Testis (tissue), 3 donors: ENCODE data around the gene LGALS9. TPM values are rescaled to one million over a fixed set of nuclear protein-coding genes. Genes with fewer than 3 reads are reported as not detected.
"Not testable (repeated sequence)": the region's sequence is repeated elsewhere in the genome, so short reads cannot be mapped to it uniquely, and the experiment has no call there.

ENCODE experiments used
- DNase-seq: peaks from one replicate; pipeline ENCODE4 v3.0.0-alpha.2; 2019
- H3K27ac ChIP-seq, 2 donors: fragments of 200-600 bp; sonication (generic); one replicate each; pipeline ENCODE4 v1.5.1; 2019
- H3K27me3 ChIP-seq: fragments of 200-600 bp; sonication (generic); one replicate; pipeline ENCODE4 v1.5.1; 2019
- H3K36me3 ChIP-seq: fragments of 200-600 bp; sonication (generic); one replicate; pipeline ENCODE4 v1.5.1; 2017; ENCODE audit warnings: low read depth; ENCODE audit errors: missing control alignments
- H3K4me1 ChIP-seq: fragments of 200-600 bp; sonication (generic); one replicate; pipeline ENCODE4 v1.5.1; 2019
- H3K4me3 ChIP-seq, 2 donors: fragments of 200-600 bp; sonication (generic); one replicate each; pipeline ENCODE4 v1.5.1; 2017 to 2019
- H3K9me3 ChIP-seq: fragments of 200-600 bp; sonication (generic); one replicate; pipeline ENCODE4 v1.5.1; 2017
- POLR2A ChIP-seq: fragments of 450-650 bp; IDR thresholded peaks from one replicate; pipeline ENCODE4 v1.6.1; 2017; ENCODE audit warnings: antibody characterized with exemption, mild to moderate bottlenecking, moderate library complexity
- WGBS, 2 donors: methylation state at CpG; one replicate each; pipeline ENCODE4 v1.1.5; 2018; 5-methylcytosine and 5-hydroxymethylcytosine counted together
- intact Hi-C: fragments of 100-400 bp; cut with DNase I; formaldehyde crosslinking; loops from one replicate; pipeline ENCODE4 v1.15.1; 2023; ENCODE audit warnings: low total_unique reads
- polyA plus RNA-seq: library from polyadenylated mRNA; stranded (reverse); fragments of 350-450 nt; fragmentation: Illumina TruSeq; extraction: RNeasy Lipid Tissue Mini Kit (QIAGEN cat#74804); gene quantifications from one replicate; pipeline ENCODE4 v1.2.3, GENCODE V29; 2014; ENCODE audit warnings: low read depth, low replicate concordance; ENCODE audit not compliant: insufficient read depth
- total RNA-seq, 2 donors: library from RNA; depleted of rRNA; stranded (reverse); fragments of >200 nt; gene quantifications; one replicate each; pipeline ENCODE4 v1.2.3, GENCODE V29; 2016
- TF ChIP-seq, protein P1 (sequence below), 3 experiments: fragments of 450-650 bp in 2 of 3; fragments of 200-600 bp in 1 of 3; sonication (generic) in 1 of 3; IDR thresholded peaks; one replicate each; pipeline ENCODE4 v1.5.1; 2016 to 2019; ENCODE audit warnings: antibody characterized with exemption in 3 of 3, mild to moderate bottlenecking in 2 of 3, moderate library complexity in 1 of 3

The LGALS9 gene
- total and polyA plus RNA-seq, 3 donors from 2014 or later = 7.2 to 27.5 (median 7.4) TPM

DNA sequence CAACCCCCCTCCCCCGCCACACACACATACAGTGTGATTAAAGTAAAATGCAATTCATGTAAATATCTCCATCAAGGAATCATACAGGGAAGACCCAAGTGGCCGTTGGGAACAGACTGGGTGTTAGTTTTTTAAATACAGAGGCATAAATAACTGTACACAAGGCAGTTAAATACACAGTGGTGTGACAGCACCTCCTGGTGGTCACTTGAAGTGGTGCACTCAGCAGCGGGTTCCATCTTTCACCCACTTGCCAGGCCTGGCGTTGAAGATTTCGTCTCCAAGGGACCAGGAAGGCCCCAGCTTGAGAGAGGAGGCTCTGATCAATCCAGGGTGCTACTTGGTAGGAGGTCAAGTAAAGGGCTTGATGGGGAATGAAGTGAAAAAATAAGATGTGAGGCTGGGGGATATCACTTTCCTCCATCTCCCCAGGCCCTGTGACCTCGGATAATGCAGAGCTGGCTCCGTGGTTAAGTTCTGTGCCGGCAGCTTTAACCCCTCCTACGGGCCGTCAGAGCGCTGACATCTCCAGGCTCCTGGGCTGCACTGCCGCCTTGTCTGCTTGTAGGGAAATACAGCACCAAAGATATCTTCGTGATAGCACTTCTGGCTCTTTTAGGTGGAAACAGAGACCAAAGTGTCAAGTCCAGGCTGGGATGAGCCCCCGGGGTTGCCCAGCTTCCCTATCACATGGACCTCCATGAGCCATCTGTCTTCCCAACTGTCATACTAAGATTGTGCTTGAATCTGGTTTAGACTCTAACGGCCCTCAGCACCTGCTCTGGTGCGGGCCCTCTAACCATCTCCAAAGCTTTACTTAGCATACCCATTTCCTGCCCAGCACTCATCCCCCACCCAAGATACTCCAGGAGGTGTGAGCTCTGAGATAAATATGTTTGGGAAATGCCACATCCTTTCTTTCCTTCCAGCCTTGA, 20.7 kb downstream of the LGALS9 start:
- no peaks in the 10 kb centered on the region for H3K9me3 ChIP-seq
- WGBS, 2 donors = 50 to 57% methylated on average over 12 to 16 of the region's 16 CpGs
- H3K27me3 ChIP-seq = no peaks in the 10 kb centered on the region
- H3K27ac ChIP-seq = no peak overlapping the region
- TF ChIP-seq POLR2A = no peak
- TF ChIP-seq, protein P1, sequence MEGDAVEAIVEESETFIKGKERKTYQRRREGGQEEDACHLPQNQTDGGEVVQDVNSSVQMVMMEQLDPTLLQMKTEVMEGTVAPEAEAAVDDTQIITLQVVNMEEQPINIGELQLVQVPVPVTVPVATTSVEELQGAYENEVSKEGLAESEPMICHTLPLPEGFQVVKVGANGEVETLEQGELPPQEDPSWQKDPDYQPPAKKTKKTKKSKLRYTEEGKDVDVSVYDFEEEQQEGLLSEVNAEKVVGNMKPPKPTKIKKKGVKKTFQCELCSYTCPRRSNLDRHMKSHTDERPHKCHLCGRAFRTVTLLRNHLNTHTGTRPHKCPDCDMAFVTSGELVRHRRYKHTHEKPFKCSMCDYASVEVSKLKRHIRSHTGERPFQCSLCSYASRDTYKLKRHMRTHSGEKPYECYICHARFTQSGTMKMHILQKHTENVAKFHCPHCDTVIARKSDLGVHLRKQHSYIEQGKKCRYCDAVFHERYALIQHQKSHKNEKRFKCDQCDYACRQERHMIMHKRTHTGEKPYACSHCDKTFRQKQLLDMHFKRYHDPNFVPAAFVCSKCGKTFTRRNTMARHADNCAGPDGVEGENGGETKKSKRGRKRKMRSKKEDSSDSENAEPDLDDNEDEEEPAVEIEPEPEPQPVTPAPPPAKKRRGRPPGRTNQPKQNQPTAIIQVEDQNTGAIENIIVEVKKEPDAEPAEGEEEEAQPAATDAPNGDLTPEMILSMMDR (IDR thresholded peaks at IDR 0.05) = peak; percentile 90 to 98 (median 97)
- H3K36me3 ChIP-seq = no peaks in the 10 kb centered on the region
- peak; percentile 79 for DNase-seq
- intact Hi-C loops = loop anchor here (2.0 kb wide), 1 partner anchor 45 kb away; no protein-coding TSS in a partner anchor
- no peaks in the 10 kb centered on the region for H3K4me1 ChIP-seq
- no peak overlapping the region for H3K4me3 ChIP-seq

- H3K27me3 ChIP-seq, intact Hi-C loops, H3K27ac ChIP-seq, H3K9me3 ChIP-seq, H3K36me3 ChIP-seq, H3K4me3 ChIP-seq, H3K4me1 ChIP-seq, DNase-seq: not testable (repeated sequence)
- 80 to 86% methylated on average over 1 to 9 of the region's 9 CpGs for WGBS, 2 donors
Observed at GRCh38 chr17:27653449-27653971, 22.5 kb downstream of the LGALS9 start.

DNA sequence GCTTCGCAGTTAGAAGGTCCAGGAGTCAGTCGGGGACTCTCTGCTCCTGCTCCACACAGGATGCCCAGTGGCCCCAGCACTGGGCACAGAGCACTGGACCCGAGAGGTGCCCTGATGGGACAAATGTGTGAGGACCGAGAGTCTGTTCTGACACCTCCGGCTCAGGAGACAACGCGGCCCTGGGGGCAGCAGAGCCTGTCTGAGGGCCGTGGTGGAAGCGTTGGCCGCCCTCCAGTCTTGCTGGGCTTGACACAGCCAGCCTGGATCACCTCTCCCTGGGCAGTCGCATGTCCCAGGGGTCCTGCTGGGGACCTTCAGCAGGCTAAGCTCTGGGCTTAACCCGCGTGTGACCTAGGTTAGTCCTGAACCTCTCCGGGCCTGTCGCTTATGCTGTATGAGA, 23.1 kb downstream of the LGALS9 start:
- intact Hi-C loops = no loop called here
- Histone ChIP-seq H3K27me3 (no peaks in the 10 kb centered on the region), H3K9me3 (no peaks in the 10 kb centered on the region), H3K4me3 (no peak overlapping the region), H3K4me1 (no peaks in the 10 kb centered on the region), H3K36me3 (no peaks in the 10 kb centered on the region), H3K27ac (no peak overlapping the region)
- 76% methylated on average over 14 of the region's 15 CpGs; no CpG with 5 or more reads in 1 of the 2 donors for WGBS, 2 donors
- no peak for TF ChIP-seq POLR2A
- TF ChIP-seq, protein P1 (IDR thresholded peaks at IDR 0.05) = no peak
- no peak for DNase-seq

DNA sequence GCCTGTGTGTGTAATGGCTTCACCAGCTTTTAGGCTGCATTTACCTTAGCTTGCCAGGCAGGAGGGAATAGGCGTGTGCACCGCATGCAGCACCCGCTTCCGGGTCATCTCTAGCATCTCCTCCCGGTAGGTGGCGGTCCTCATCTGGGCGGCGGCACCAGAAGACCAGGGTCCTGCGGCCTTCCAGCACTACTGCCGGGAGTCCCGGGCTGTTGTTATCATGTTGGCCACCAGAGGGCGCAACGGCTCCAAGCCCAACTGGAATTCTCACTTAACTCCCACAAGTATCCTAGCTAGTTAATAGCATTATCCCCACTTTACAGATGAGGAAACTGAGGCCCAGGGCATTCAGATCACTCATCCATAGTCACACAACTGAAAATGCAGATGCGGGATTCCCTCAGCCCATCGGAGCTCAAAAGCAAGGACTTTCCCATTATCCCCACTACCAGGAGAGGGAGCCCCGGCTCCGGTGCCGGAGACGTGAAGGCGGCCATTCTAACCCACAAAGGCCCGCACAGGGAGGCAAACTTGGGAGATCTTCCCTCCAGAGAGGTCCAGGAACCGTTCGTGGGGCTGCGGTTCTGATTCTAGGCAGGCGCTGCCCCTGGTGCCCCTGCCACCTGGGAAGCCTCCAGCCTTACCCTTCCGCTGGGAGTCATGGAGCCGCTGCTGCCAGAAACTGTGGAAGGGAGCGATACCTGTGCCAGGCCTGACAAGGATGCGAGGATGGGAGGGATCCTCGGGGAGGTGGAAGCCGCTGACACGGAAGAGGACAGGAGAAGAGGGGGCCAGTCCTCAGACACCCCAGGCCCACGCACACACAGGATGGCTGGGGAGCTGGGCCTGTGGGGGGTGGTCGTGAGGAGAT, 23.9 kb downstream of the LGALS9 start:
- H3K27ac ChIP-seq = no peak overlapping the region
- peak; percentile 84 for DNase-seq
- intact Hi-C loops = loop anchor here (5.0 kb wide), 1 partner anchor 102 kb away; no protein-coding TSS in a partner anchor
- 27 to 42% methylated on average over 26 to 34 of the region's 34 CpGs for WGBS, 2 donors
- H3K9me3 ChIP-seq = no peaks in the 10 kb centered on the region
- no peaks in the 10 kb centered on the region for H3K36me3 ChIP-seq
- H3K4me1 ChIP-seq = no peaks in the 10 kb centered on the region
- no peak for TF ChIP-seq POLR2A
- TF ChIP-seq, protein P1 (IDR thresholded peaks at IDR 0.05) = peak; percentile 85 to 95 (median 91)
- H3K27me3 ChIP-seq = no peaks in the 10 kb centered on the region
- peak overlapping the region in 1 of 2 donors; percentile 10 for H3K4me3 ChIP-seq

DNA sequence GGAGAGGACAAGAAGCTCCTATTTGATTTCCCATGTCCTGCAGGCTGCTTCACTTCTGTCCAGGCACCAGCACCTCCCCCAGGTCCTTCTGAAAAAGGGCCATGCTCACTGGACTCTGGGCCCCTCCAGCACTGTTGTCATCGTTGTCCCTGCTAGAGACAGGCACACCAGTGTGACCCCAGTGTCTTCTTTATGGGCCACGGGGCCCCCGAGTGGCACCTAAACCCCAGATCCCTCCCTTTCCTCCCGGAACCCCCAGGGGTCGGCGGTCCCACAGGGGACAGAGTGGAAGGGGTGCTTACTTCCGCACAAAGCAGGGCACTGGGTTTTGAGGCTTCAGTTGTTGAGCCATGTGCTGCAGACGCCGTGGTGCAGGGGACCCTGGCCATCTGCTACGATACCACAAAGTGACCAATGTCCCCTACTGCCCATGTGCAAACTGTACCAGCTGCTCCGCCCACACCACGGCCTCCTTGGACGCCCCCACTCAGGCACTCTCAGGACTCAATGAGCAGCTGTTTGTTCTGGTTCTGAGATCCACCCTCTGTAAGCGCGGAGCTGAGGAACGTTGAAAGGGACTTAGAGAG, 24.6 kb downstream of the LGALS9 start:
- H3K4me3 ChIP-seq = peak overlapping the region in 1 of 2 donors; percentile 10
- not testable (repeated sequence) for H3K36me3 ChIP-seq, H3K27me3 ChIP-seq, H3K9me3 ChIP-seq, H3K4me1 ChIP-seq, H3K27ac ChIP-seq, DNase-seq
- intact Hi-C loops = loop anchor here (5.0 kb wide), 1 partner anchor 102 kb away; no protein-coding TSS in a partner anchor
- 64 to 73% methylated on average over 3 to 16 of the region's 16 CpGs for WGBS, 2 donors

DNA sequence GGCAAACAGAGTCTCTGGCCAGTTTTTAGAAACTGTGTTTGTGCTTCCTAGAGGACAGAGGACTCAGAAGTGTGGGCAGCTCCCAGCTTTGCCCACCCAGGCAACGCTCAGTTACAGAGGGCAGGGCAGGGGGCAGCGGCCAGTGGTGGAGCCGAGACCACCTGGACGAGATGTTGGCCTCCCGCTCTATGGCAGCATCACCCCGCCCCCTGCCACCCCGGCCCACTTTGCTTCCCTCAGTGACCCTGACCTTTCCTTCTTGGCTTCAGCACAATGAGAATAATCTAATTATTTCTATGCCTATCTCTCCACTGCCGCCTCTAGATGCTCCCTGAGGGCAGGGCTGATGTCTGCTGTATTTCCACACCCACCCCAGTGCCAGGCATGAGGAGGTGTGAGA, 25.6 kb downstream of the LGALS9 start:
- not testable (repeated sequence) for H3K27ac ChIP-seq, H3K4me3 ChIP-seq, H3K4me1 ChIP-seq, DNase-seq, H3K36me3 ChIP-seq, H3K9me3 ChIP-seq, H3K27me3 ChIP-seq
- intact Hi-C loops = loop anchor here (5.0 kb wide), 1 partner anchor 101 kb away; no protein-coding TSS in a partner anchor
- WGBS, 2 donors = 86% methylated on average over 8 of the region's 8 CpGs
